WTC11 (cell line): ENCODE data around the gene ARVCF. TPM values are rescaled to one million over a fixed set of nuclear protein-coding genes. Genes with fewer than 3 reads are reported as not detected.

ENCODE experiments used
- ATAC-seq: fragments of 200-7000 bp; cut with Tn5 transposase; 2 replicates; pipeline ENCODE4 v1.10.0; 2021; ENCODE audit warnings: mild to moderate bottlenecking, moderate library complexity
- CTCF ChIA-PET: fragments of 300-600 bp; sonication (Branson Sonifier 250); formaldehyde crosslinking; loops from one replicate; lab custom pipeline; 2021; ENCODE audit warnings: antibody characterized with exemption; lab: Charles Lee
- POLR2A ChIA-PET: fragments of 350-600 bp; sonication (Branson Sonifier 250); formaldehyde crosslinking; loops from one replicate; lab custom pipeline; 2021; ENCODE audit warnings: antibody characterized with exemption; lab: Charles Lee
- DNase-seq: peaks from one replicate; pipeline ENCODE4 v3.0.0; 2021; ENCODE audit warnings: low spot score
- H3K27ac Mint-ChIP-seq: 2 replicates; pipeline ENCODE4 v1.8.0; 2021; ENCODE audit warnings: mixed read lengths
- H3K27me3 Mint-ChIP-seq: 2 replicates; pipeline ENCODE4 v1.8.0; 2021; ENCODE audit warnings: low read depth, mild to moderate bottlenecking, moderate library complexity, mixed read lengths
- H3K36me3 Mint-ChIP-seq: 2 replicates; pipeline ENCODE4 v1.8.0; 2021; ENCODE audit warnings: mixed read lengths
- H3K4me1 Mint-ChIP-seq: 2 replicates; pipeline ENCODE4 v1.8.0; 2022; ENCODE audit warnings: mixed read lengths
- H3K4me3 Mint-ChIP-seq: 2 replicates; pipeline ENCODE4 v1.8.0; 2021; ENCODE audit warnings: mild to moderate bottlenecking, moderate library complexity, mixed read lengths
- H3K9me3 Mint-ChIP-seq: 2 replicates; pipeline ENCODE4 v1.8.0; 2021; ENCODE audit warnings: mixed read lengths
- CBFB ChIP-seq: sonication (generic); formaldehyde crosslinking; IDR thresholded peaks from 2 replicates; pipeline ENCODE4 v1.8.1; 2022; ENCODE audit warnings: mild to moderate bottlenecking, low read depth, missing genetic modification reagents
- CREM ChIP-seq: sonication (generic); formaldehyde crosslinking; IDR thresholded peaks from 2 replicates; pipeline ENCODE4 v1.8.1; 2022; ENCODE audit warnings: mild to moderate bottlenecking, missing genetic modification reagents, moderate library complexity
- ELF4 ChIP-seq: sonication (generic); formaldehyde crosslinking; IDR thresholded peaks from 2 replicates; pipeline ENCODE4 v1.8.1; 2022; ENCODE audit warnings: low read depth, mild to moderate bottlenecking, moderate library complexity, missing genetic modification reagents
- GRHL2 ChIP-seq: fragments of 250-450 bp; sonication (Bioruptor Pico); IDR thresholded peaks from 2 replicates; pipeline ENCODE4 v1.8.0; 2022; ENCODE audit warnings: mild to moderate bottlenecking, moderate library complexity; ENCODE audit not compliant: insufficient replicate concordance, severe bottlenecking
- JAZF1 ChIP-seq: fragments of 250-450 bp; sonication (Bioruptor Pico); IDR thresholded peaks from 2 replicates; pipeline ENCODE4 v1.9.0; 2021; ENCODE audit warnings: moderate library complexity, mild to moderate bottlenecking, inconsistent platforms
- MXD4 ChIP-seq: fragments of 250-450 bp; sonication (Bioruptor Pico); IDR thresholded peaks from 2 replicates; pipeline ENCODE4 v1.8.0; 2021; ENCODE audit warnings: mild to moderate bottlenecking, moderate library complexity, borderline replicate concordance
- SMAD4 ChIP-seq: sonication (generic); formaldehyde crosslinking; IDR thresholded peaks from 2 replicates; pipeline ENCODE4 v1.8.0; 2022; ENCODE audit warnings: mild to moderate bottlenecking, missing genetic modification reagents
- STAT6 ChIP-seq: sonication (generic); formaldehyde crosslinking; conservative IDR thresholded peaks from 2 replicates; pipeline ENCODE4 v1.8.1; 2023; ENCODE audit warnings: mild to moderate bottlenecking, low read depth, missing genetic modification reagents, moderate library complexity
- TEAD4 ChIP-seq: sonication (generic); formaldehyde crosslinking; IDR thresholded peaks from 2 replicates; pipeline ENCODE4 v1.8.0; 2022; ENCODE audit warnings: mild to moderate bottlenecking, missing genetic modification reagents
- ZNF232 ChIP-seq: sonication (generic); formaldehyde crosslinking; IDR thresholded peaks from 2 replicates; pipeline ENCODE4 v1.8.0; 2022; ENCODE audit warnings: mild to moderate bottlenecking, missing genetic modification reagents
- ZNF416 ChIP-seq: fragments of 250-450 bp; sonication (Bioruptor Pico); IDR thresholded peaks from 2 replicates; pipeline ENCODE4 v1.9.0; 2021; ENCODE audit warnings: mild to moderate bottlenecking, inconsistent platforms
- ZNF423 ChIP-seq: fragments of 250-450 bp; sonication (Bioruptor Pico); IDR thresholded peaks from 2 replicates; pipeline ENCODE4 v2.1.2; 2022; ENCODE audit warnings: mild to moderate bottlenecking, moderate library complexity
- total RNA-seq: library from RNA; stranded (reverse); gene quantifications from 3 replicates; pipeline ENCODE4 v1.2.3, GENCODE V29; 2021

Gene ARVCF
- total RNA-seq, 1 experiment from 2014 or later = 65.4 TPM

GRCh38 chr22:20054034-20054427, 37.4 kb upstream of the ARVCF start:
- H3K27me3 Mint-ChIP-seq = no peaks in the 10 kb centered on the region; the same call in 1 of the 2 replicates
- POLR2A ChIA-PET = no interaction called here
- no peak for TF ChIP-seq ELF4 (CRISPR knock-in tag)
- no peak for TF ChIP-seq ZNF423 (CRISPR knock-in tag)
- no peak for TF ChIP-seq MXD4 (CRISPR knock-in tag)
- TF ChIP-seq CBFB (CRISPR knock-in tag) = no peak
- TF ChIP-seq, all 79 proteins: peak for 0
- Mint-ChIP-seq H3K36me3 (peaks cover 8% of the 10 kb centered on the region), H3K9me3 (peaks cover 3% of the 10 kb centered on the region), H3K4me1 (no peaks in the 10 kb centered on the region), H3K27ac (no peak overlapping the region), H3K4me3 (no peak overlapping the region)
- no peak for DNase-seq
- ATAC-seq = no peak
- CTCF ChIA-PET = interaction anchor here (0.8 kb wide), 1 partner anchor 39 kb away, joined by 3 read pairs; no protein-coding TSS in a partner anchor

GRCh38 chr22:20053407-20054033, 36.9 kb upstream of the ARVCF start:
- ChIA-PET CTCF (interaction anchor here (0.8 kb wide), 1 partner anchor 38 kb away, joined by 3 read pairs; no protein-coding TSS in a partner anchor), POLR2A (no interaction called here)
- H3K36me3 Mint-ChIP-seq = peaks cover 13% of the 10 kb centered on the region
- no peak overlapping the region for H3K4me3 Mint-ChIP-seq
- peaks cover 8% of the 10 kb centered on the region for H3K9me3 Mint-ChIP-seq
- H3K4me1 Mint-ChIP-seq = no peaks in the 10 kb centered on the region
- no peaks in the 10 kb centered on the region; the same call in 1 of the 2 replicates for H3K27me3 Mint-ChIP-seq
- ATAC-seq (no peak), DNase-seq (no peak)
- TF ChIP-seq CREM (no peak), GRHL2 (CRISPR knock-in tag) (no peak)
- H3K27ac Mint-ChIP-seq = no peak overlapping the region

- CTCF ChIA-PET = interaction anchor here (0.8 kb wide), 1 partner anchor 11 kb away, joined by 3 read pairs; no protein-coding TSS in a partner anchor
- no peak overlapping the region for H3K27ac Mint-ChIP-seq
These were observed 36.0 kb upstream of the ARVCF start for GRCh38 chr22:20052309-20053259.

GRCh38 chr22:20051927-20052308, 35.3 kb upstream of the ARVCF start:
- no peak for DNase-seq
- H3K27me3 Mint-ChIP-seq = no peaks in the 10 kb centered on the region
- CTCF ChIA-PET = interaction anchor here (0.8 kb wide), 1 partner anchor 12 kb away, joined by 3 read pairs; no protein-coding TSS in a partner anchor
- ATAC-seq = no peak
- H3K9me3 Mint-ChIP-seq = peaks cover 14% of the 10 kb centered on the region
- H3K4me1 Mint-ChIP-seq = no peaks in the 10 kb centered on the region
- no peak overlapping the region for H3K27ac Mint-ChIP-seq
- POLR2A ChIA-PET = no interaction called here
- H3K36me3 Mint-ChIP-seq = peaks cover 22% of the 10 kb centered on the region
- H3K4me3 Mint-ChIP-seq = no peak overlapping the region
- TF ChIP-seq STAT6 = no peak
- no peak for TF ChIP-seq ELF4 (CRISPR knock-in tag)
- TF ChIP-seq CREM = no peak
- TF ChIP-seq ZNF416 (CRISPR knock-in tag) = no peak
- TF ChIP-seq ZNF232 (CRISPR knock-in tag) = no peak

More at GRCh38 chr22:20052309-20053259, 36.0 kb upstream of the ARVCF start:
- TF ChIP-seq CBFB (CRISPR knock-in tag) = no peak
- TF ChIP-seq JAZF1 = no peak
- no peak for TF ChIP-seq SMAD4 (CRISPR knock-in tag)
- TF ChIP-seq TEAD4 (CRISPR knock-in tag) = no peak
- Mint-ChIP-seq H3K4me1 (no peaks in the 10 kb centered on the region), H3K36me3 (peaks cover 21% of the 10 kb centered on the region), H3K27me3 (no peaks in the 10 kb centered on the region), H3K9me3 (peaks cover 14% of the 10 kb centered on the region), H3K4me3 (no peak overlapping the region)
- POLR2A ChIA-PET = no interaction called here
- ATAC-seq = no peak; the same call in 1 of the 2 replicates
- no peak for DNase-seq
